Naive thymus-derived CD4-positive, alpha-beta T cell (primary cell): ENCODE data around the gene PHGDH. TPM values are rescaled to one million over a fixed set of nuclear protein-coding genes. Genes with fewer than 3 reads are reported as not detected.

Experiments used
- ATAC-seq: fragments of 150-1000 bp; cut with Tn5 transposase; 2 replicates; pipeline ENCODE4 v1.10.0; 2021; ENCODE audit warnings: mild to moderate bottlenecking, moderate library complexity
- CTCF ChIA-PET: fragments of 350-600 bp; sonication (Branson Sonifier 250); formaldehyde crosslinking; loops from one replicate; lab custom pipeline; 2021; ENCODE audit warnings: antibody characterized with exemption; lab: Charles Lee
- POLR2A ChIA-PET: fragments of 350-600 bp; sonication (Branson Sonifier 250); formaldehyde crosslinking; loops from one replicate; lab custom pipeline; 2021; ENCODE audit warnings: antibody characterized with exemption, inconsistent platforms; lab: Charles Lee
- DNase-seq, 9 donors: peaks; one replicate each; pipeline versions ENCODE4 v3.0.0 to v3.0.0-alpha.2; 2020 to 2022; ENCODE audit warnings: mixed read lengths in 1 of 9
- H3K27ac ChIP-seq: one replicate; pipeline ENCODE4 v1.7.0; 2013; ENCODE audit warnings: mild to moderate bottlenecking, low read depth, low read length, moderate library complexity
- H3K27me3 ChIP-seq, 2 donors: one replicate each; pipeline ENCODE4 v1.7.0; 2013; ENCODE audit warnings: low read length in 2 of 2, mild to moderate bottlenecking in 2 of 2, moderate library complexity in 2 of 2; ENCODE audit not compliant: control insufficient read depth in 2 of 2, insufficient read depth in 2 of 2
- H3K36me3 ChIP-seq, 3 experiments: 1 replicate in 2 of 3; 2 replicates in 1 of 3; pipeline ENCODE4 v1.7.0; 2013; ENCODE audit warnings: low read length in 3 of 3, mild to moderate bottlenecking in 3 of 3, moderate library complexity in 1 of 3; ENCODE audit not compliant: insufficient read depth in 3 of 3, control insufficient read depth in 2 of 3
- H3K4me1 ChIP-seq, 2 donors: one replicate each; pipeline ENCODE4 v1.7.0; 2013; ENCODE audit warnings: low read length in 2 of 2, mild to moderate bottlenecking in 2 of 2, moderate library complexity in 1 of 2; ENCODE audit not compliant: control insufficient read depth in 2 of 2, insufficient read depth in 2 of 2
- H3K4me3 ChIP-seq: 2 replicates; pipeline ENCODE4 v1.7.0; 2013; ENCODE audit warnings: mild to moderate bottlenecking, low read length
- H3K9me3 ChIP-seq, 3 experiments: 1 replicate in 2 of 3; 2 replicates in 1 of 3; pipeline ENCODE4 v1.7.0; 2013; ENCODE audit warnings: low read length in 3 of 3; ENCODE audit not compliant: control insufficient read depth in 2 of 3
- H3K27ac Mint-ChIP-seq, 9 donors: one replicate each; pipeline ENCODE4 v1.8.0; 2020 to 2022; ENCODE audit warnings: mixed read lengths in 9 of 9, mild to moderate bottlenecking in 8 of 9, moderate library complexity in 5 of 9, inconsistent platforms in 2 of 9
- H3K27me3 Mint-ChIP-seq, 5 donors: one replicate each; pipeline ENCODE4 v1.8.0; 2021 to 2022; ENCODE audit warnings: mixed read lengths in 5 of 5, mild to moderate bottlenecking in 1 of 5
- H3K36me3 Mint-ChIP-seq, 5 donors: one replicate each; pipeline ENCODE4 v1.8.0; 2020 to 2022; ENCODE audit warnings: mixed read lengths in 5 of 5, mild to moderate bottlenecking in 3 of 5, inconsistent platforms in 1 of 5
- H3K4me1 Mint-ChIP-seq, 7 donors: one replicate each; pipeline ENCODE4 v1.8.0; 2020 to 2022; ENCODE audit warnings: mixed read lengths in 7 of 7, mild to moderate bottlenecking in 3 of 7, inconsistent platforms in 1 of 7
- H3K4me3 Mint-ChIP-seq, 10 donors: one replicate each; pipeline ENCODE4 v1.8.0; 2020 to 2022; ENCODE audit warnings: mild to moderate bottlenecking in 10 of 10, mixed read lengths in 10 of 10, moderate library complexity in 6 of 10, inconsistent platforms in 2 of 10
- H3K9me3 Mint-ChIP-seq, 11 donors: one replicate each; pipeline ENCODE4 v1.8.0; 2020 to 2022; ENCODE audit warnings: mixed read lengths in 11 of 11, mild to moderate bottlenecking in 4 of 11, inconsistent platforms in 1 of 11, moderate library complexity in 1 of 11
- intact Hi-C, 2 donors: fragments of 100-400 bp; cut with micrococcal nuclease; formaldehyde crosslinking; loops; one replicate each; pipeline ENCODE4 v1.15.1; 2023
- polyA plus RNA-seq, 2 donors: library from polyadenylated mRNA; unstranded; fragments of 300-500 nt; fragmentation: Illumina TruSeq; gene quantifications; one replicate each; pipeline ENCODE4 v1.2.3, GENCODE V29; 2021
- total RNA-seq, 6 experiments: library from RNA in 5 of 6; stranded (reverse) in 5 of 6; gene quantifications; 1 replicate in 5 of 6; 2 replicates in 1 of 6; pipeline ENCODE4 v1.2.3 and lab custom pipeline; 2021 to 2026

Gene PHGDH
- total and polyA plus RNA-seq, 7 experiments from 2014 or later: 6.9 to 79.5 (median 18.8) TPM

GRCh38 chr1:119721896-119722295, 10.2 kb downstream of the PHGDH start:
- ATAC-seq (no peak), DNase-seq (no peak)
- no peak overlapping the region for H3K4me3 ChIP-seq
- no peaks in the 10 kb centered on the region for H3K4me1 ChIP-seq
- no peaks in the 10 kb centered on the region for H3K27me3 Mint-ChIP-seq
- H3K27me3 ChIP-seq: no peaks in the 10 kb centered on the region
- H3K27ac ChIP-seq: no peak overlapping the region
- ChIA-PET POLR2A (no interaction called here), CTCF (no interaction called here)
- intact Hi-C loops: no loop called here
- no peaks in the 10 kb centered on the region for H3K9me3 ChIP-seq
- H3K36me3 Mint-ChIP-seq: peaks cover 0 to 19% (median 9%) of the 10 kb centered on the region in 5 donors
- H3K9me3 Mint-ChIP-seq: peaks cover 0 to 2% (median 0%) of the 10 kb centered on the region in 11 donors
- H3K4me1 Mint-ChIP-seq: peaks cover 0 to 21% (median 11%) of the 10 kb centered on the region in 7 donors
- H3K36me3 ChIP-seq: peaks cover 0 to 13% (median 0%) of the 10 kb centered on the region in 3 experiments
- no peak overlapping the region for H3K4me3 Mint-ChIP-seq
- peak overlapping the region in 1 of 9 donors; percentile 22 for H3K27ac Mint-ChIP-seq

- POLR2A ChIA-PET: no interaction called here
- no peak for ATAC-seq
- H3K9me3 Mint-ChIP-seq: peaks cover 0 to 1% (median 0%) of the 10 kb centered on the region in 11 donors
Observed at GRCh38 chr1:119724611-119725218, 13.0 kb downstream of the PHGDH start.

GRCh38 chr1:119725626-119726025, 13.9 kb downstream of the PHGDH start:
- POLR2A ChIA-PET: no interaction called here
- intact Hi-C loops: no loop called here
- Mint-ChIP-seq H3K36me3 (peaks cover 0 to 23% (median 16%) of the 10 kb centered on the region in 5 donors), H3K9me3 (peaks cover 0 to 1% (median 0%) of the 10 kb centered on the region in 11 donors), H3K4me3 (peak overlapping the region in 4 of 10 donors; percentile 5 to 37 (median 24)), H3K4me1 (peaks cover 0 to 11% (median 6%) of the 10 kb centered on the region in 7 donors), H3K27ac (peak overlapping the region; percentile 35 to 82 (median 75)), H3K27me3 (no peaks in the 10 kb centered on the region)
- H3K9me3 ChIP-seq: no peaks in the 10 kb centered on the region
- peak; percentile 48 for ATAC-seq
- peak in 4 of 9 donors; percentile 17 to 34 (median 24) for DNase-seq
- H3K4me1 ChIP-seq: no peaks in the 10 kb centered on the region
- CTCF ChIA-PET: no interaction called here
- H3K27ac ChIP-seq: peak overlapping the region; percentile 17
- no peaks in the 10 kb centered on the region for H3K27me3 ChIP-seq
- peaks cover 0 to 13% (median 0%) of the 10 kb centered on the region in 3 experiments for H3K36me3 ChIP-seq
- H3K4me3 ChIP-seq: no peak overlapping the region

More at GRCh38 chr1:119724611-119725218, 13.0 kb downstream of the PHGDH start:
- peaks cover 0 to 11% (median 6%) of the 10 kb centered on the region in 7 donors for H3K4me1 Mint-ChIP-seq
- H3K4me3 Mint-ChIP-seq: no peak overlapping the region
- no peak overlapping the region for H3K4me3 ChIP-seq
- peaks cover 0 to 19% (median 15%) of the 10 kb centered on the region in 5 donors for H3K36me3 Mint-ChIP-seq
- no peaks in the 10 kb centered on the region for H3K27me3 ChIP-seq
- H3K4me1 ChIP-seq: no peaks in the 10 kb centered on the region
- H3K36me3 ChIP-seq: peaks cover 0 to 13% (median 0%) of the 10 kb centered on the region in 3 experiments
- intact Hi-C loops: no loop called here
- no peaks in the 10 kb centered on the region for H3K27me3 Mint-ChIP-seq
- DNase-seq: no peak
- H3K9me3 ChIP-seq: no peaks in the 10 kb centered on the region
- CTCF ChIA-PET: interaction anchor here (0.9 kb wide), 1 partner anchor 21 kb away, joined by 3 read pairs; no protein-coding TSS in a partner anchor
- peak overlapping the region in 6 of 9 donors; percentile 59 to 82 (median 73) for H3K27ac Mint-ChIP-seq
- no peak overlapping the region for H3K27ac ChIP-seq

GRCh38 chr1:119727991-119728390, 16.3 kb downstream of the PHGDH start:
- peak overlapping the region in 1 of 9 donors; percentile 11 for H3K27ac Mint-ChIP-seq
- Histone ChIP-seq H3K36me3 (peaks cover 0 to 10% (median 0%) of the 10 kb centered on the region in 3 experiments), H3K4me1 (no peaks in the 10 kb centered on the region), H3K27ac (no peak overlapping the region), H3K9me3 (no peaks in the 10 kb centered on the region), H3K4me3 (no peak overlapping the region), H3K27me3 (no peaks in the 10 kb centered on the region)
- DNase-seq (no peak), ATAC-seq (no peak)
- no peak overlapping the region for H3K4me3 Mint-ChIP-seq
- peaks cover 0 to 11% (median 4%) of the 10 kb centered on the region in 7 donors for H3K4me1 Mint-ChIP-seq
- H3K27me3 Mint-ChIP-seq: no peaks in the 10 kb centered on the region
- ChIA-PET CTCF (interaction anchor here (0.6 kb wide), 1 partner anchor 1719 kb away, joined by 3 read pairs; no protein-coding TSS in a partner anchor), POLR2A (no interaction called here)
- H3K9me3 Mint-ChIP-seq: peaks cover 0 to 1% (median 0%) of the 10 kb centered on the region in 11 donors
- H3K36me3 Mint-ChIP-seq: peaks cover 0 to 20% (median 11%) of the 10 kb centered on the region in 5 donors
- intact Hi-C loops: no loop called here

GRCh38 chr1:119729044-119729443, 17.3 kb downstream of the PHGDH start:
- DNase-seq (no peak), ATAC-seq (no peak)
- CTCF ChIA-PET: no interaction called here
- peaks cover 0 to 11% (median 4%) of the 10 kb centered on the region in 7 donors for H3K4me1 Mint-ChIP-seq
- H3K4me3 Mint-ChIP-seq: no peak overlapping the region
- no peaks in the 10 kb centered on the region for H3K27me3 Mint-ChIP-seq
- peaks cover 0 to 6% (median 0%) of the 10 kb centered on the region in 3 experiments for H3K36me3 ChIP-seq
- no peak overlapping the region for H3K27ac Mint-ChIP-seq
- H3K36me3 Mint-ChIP-seq: peaks cover 0 to 15% (median 11%) of the 10 kb centered on the region in 5 donors
- no peak overlapping the region for H3K27ac ChIP-seq
- peaks cover 0 to 1% (median 0%) of the 10 kb centered on the region in 11 donors for H3K9me3 Mint-ChIP-seq
- no peaks in the 10 kb centered on the region for H3K9me3 ChIP-seq
- intact Hi-C loops: no loop called here
- H3K4me1 ChIP-seq: no peaks in the 10 kb centered on the region
- H3K27me3 ChIP-seq: no peaks in the 10 kb centered on the region
- no peak overlapping the region for H3K4me3 ChIP-seq
- POLR2A ChIA-PET: interaction anchor here (0.6 kb wide), 1 partner anchor 16 kb away, joined by 3 read pairs; no protein-coding TSS in a partner anchor

GRCh38 chr1:119731060-119731459, 19.3 kb downstream of the PHGDH start:
- peaks cover 0 to 1% (median 0%) of the 10 kb centered on the region in 11 donors for H3K9me3 Mint-ChIP-seq
- no peaks in the 10 kb centered on the region for H3K4me1 ChIP-seq
- intact Hi-C loops: no loop called here
- H3K4me1 Mint-ChIP-seq: peaks cover 0 to 1% (median 0%) of the 10 kb centered on the region in 7 donors
- no peak overlapping the region for H3K27ac Mint-ChIP-seq
- POLR2A ChIA-PET: no interaction called here
- H3K4me3 ChIP-seq: no peak overlapping the region
- no peak overlapping the region for H3K4me3 Mint-ChIP-seq
- H3K27me3 ChIP-seq: no peaks in the 10 kb centered on the region
- H3K27ac ChIP-seq: no peak overlapping the region
- H3K27me3 Mint-ChIP-seq: no peaks in the 10 kb centered on the region
- DNase-seq: no peak
- no peak for ATAC-seq
- H3K9me3 ChIP-seq: no peaks in the 10 kb centered on the region
- peaks cover 0 to 17% (median 0%) of the 10 kb centered on the region in 3 experiments for H3K36me3 ChIP-seq
- H3K36me3 Mint-ChIP-seq: peaks cover 0 to 18% (median 11%) of the 10 kb centered on the region in 5 donors
- CTCF ChIA-PET: interaction anchor here (1.2 kb wide), 1 partner anchor 12 kb away, joined by 3 read pairs; no protein-coding TSS in a partner anchor
